GM10248 (cell line): ENCODE measurements around the gene TPO.

ENCODE experiments used
- CTCF ChIA-PET: fragments of 300-600 bp; sonication (Branson Sonifier 250); formaldehyde crosslinking; extraction: SDS; loops from one replicate; lab custom pipeline; 2021; ENCODE audit warnings: antibody characterized with exemption; lab: Yijun Ruan, JAX
- POLR2A ChIA-PET: fragments of 350-650 bp; sonication (Branson Sonifier 250); formaldehyde crosslinking; extraction: SDS; loops from one replicate; lab custom pipeline; 2020; ENCODE audit warnings: antibody characterized with exemption; lab: Yijun Ruan, JAX
- DNase-seq: peaks from one replicate; pipeline ENCODE4 v3.0.0; 2012; ENCODE audit errors: extremely low spot score
- CTCF ChIP-seq: IDR thresholded peaks from 2 replicates; pipeline ENCODE4 v1.5.1; 2012; ENCODE audit warnings: mild to moderate bottlenecking, low read depth; ENCODE audit errors: extremely low read depth, missing control alignments, control extremely low read depth

Gene TPO

GRCh38 chr2:1483551-1483950 is 70.3 kb downstream of the TPO start:
- CTCF ChIA-PET: interaction anchor here (1.2 kb wide), 1 partner anchor 18 kb away, joined by 3 read pairs; no protein-coding TSS in a partner anchor
- TF ChIP-seq CTCF: no peak
- POLR2A ChIA-PET: no interaction called here
- DNase-seq: no peak

GRCh38 chr2:1484131-1484884 is 71.0 kb downstream of the TPO start:
- CTCF ChIA-PET: no interaction called here
- POLR2A ChIA-PET: no interaction called here
- no peak for DNase-seq
- TF ChIP-seq CTCF: no peak

- ChIA-PET POLR2A (no interaction called here), CTCF (no interaction called here)
- no peak for DNase-seq
Observed at GRCh38 chr2:1486670-1487069, 73.4 kb downstream of the TPO start.

GRCh38 chr2:1487758-1488157 is 74.5 kb downstream of the TPO start:
- DNase-seq: no peak
- TF ChIP-seq CTCF: no peak
- CTCF ChIA-PET: no interaction called here
- POLR2A ChIA-PET: no interaction called here

More at GRCh38 chr2:1486670-1487069, 73.4 kb downstream of the TPO start:
- TF ChIP-seq CTCF: no peak

- POLR2A ChIA-PET: no interaction called here
- no peak for DNase-seq
- TF ChIP-seq CTCF: no peak
- CTCF ChIA-PET: no interaction called here
Observed at GRCh38 chr2:1488181-1488671, 75.0 kb downstream of the TPO start.

- POLR2A ChIA-PET: no interaction called here
- CTCF ChIA-PET: no interaction called here
Observed at GRCh38 chr2:1488851-1489250, 75.6 kb downstream of the TPO start.

More at GRCh38 chr2:1488851-1489250, 75.6 kb downstream of the TPO start:
- DNase-seq: no peak
- no peak for TF ChIP-seq CTCF
